Peyer's patch (tissue), 4 donors: ENCODE results near the gene ABCA2. TPM values are rescaled to one million over a fixed set of nuclear protein-coding genes. Genes with fewer than 3 reads are reported as not detected.

Experiments used
- DNase-seq, 3 donors: peaks; one replicate each; pipeline ENCODE4 v3.0.0-alpha.2; 2017 to 2019
- H3K27ac ChIP-seq, 4 donors: fragments of 200-600 bp; sonication (generic); one replicate each; pipeline ENCODE4 v1.5.1; 2016 to 2019
- H3K27me3 ChIP-seq, 2 donors: fragments of 200-600 bp; sonication (generic); one replicate each; pipeline ENCODE4 v1.5.1; 2019
- H3K36me3 ChIP-seq, 3 donors: fragments of 200-600 bp; sonication (generic); one replicate each; pipeline ENCODE4 v1.5.1; 2016 to 2019
- H3K4me1 ChIP-seq, 4 donors: fragments of 200-600 bp; sonication (generic); one replicate each; pipeline ENCODE4 v1.5.1; 2016 to 2019
- H3K4me3 ChIP-seq, 4 donors: fragments of 200-600 bp; sonication (generic); 1 replicate in 3 of 4; 2 replicates in 1 of 4; pipeline ENCODE4 v1.5.1; 2016 to 2019; ENCODE audit warnings: mild to moderate bottlenecking in 1 of 4
- H3K9me3 ChIP-seq, 4 donors: fragments of 200-600 bp; sonication (generic); one replicate each; pipeline ENCODE4 v1.5.1; 2016 to 2019; ENCODE audit warnings: mild to moderate bottlenecking in 1 of 4
- CTCF ChIP-seq, 6 experiments: fragments of 450-650 bp in 4 of 6; fragments of 200-600 bp in 2 of 6; sonication (generic) in 1 of 6; IDR thresholded peaks; one replicate each; pipeline ENCODE4 v1.5.1; 2017 to 2019; ENCODE audit warnings: antibody characterized with exemption in 6 of 6, mild to moderate bottlenecking in 3 of 6, moderate library complexity in 1 of 6
- POLR2A ChIP-seq, 2 donors: fragments of 450-650 bp; IDR thresholded peaks; one replicate each; pipeline ENCODE4 v1.5.1; 2017; ENCODE audit warnings: antibody characterized with exemption in 2 of 2, mild to moderate bottlenecking in 2 of 2, moderate library complexity in 2 of 2
- total RNA-seq, 4 donors: library from RNA; depleted of rRNA; stranded (reverse); fragments of >200 nt; gene quantifications; one replicate each; pipeline ENCODE4 v1.1.0, GENCODE V29; 2016

Gene ABCA2
- total RNA-seq, 4 donors from 2014 or later, result 46.4 to 69.0 (median 49.0) TPM

GRCh38 chr9:136992819-136993369 lies 35.1 kb downstream of the ABCA2 start:
- Histone ChIP-seq H3K4me3 (peak overlapping the region; percentile 67 to 88 (median 80)), H3K36me3 (peaks cover 0 to 7% (median 0%) of the 10 kb centered on the region in 3 donors), H3K4me1 (peaks cover 3 to 50% (median 28%) of the 10 kb centered on the region in 4 donors), H3K9me3 (no peaks in the 10 kb centered on the region), H3K27me3 (no peaks in the 10 kb centered on the region), H3K27ac (peak overlapping the region; percentile 82 to 99 (median 91))
- TF ChIP-seq CTCF (IDR thresholded peaks at IDR 0.05) (no peak), POLR2A (IDR thresholded peaks at IDR 0.05) (no peak)
- DNase-seq, result no peak

- TF ChIP-seq POLR2A (IDR thresholded peaks at IDR 0.05) (peak; percentile 13 to 24), CTCF (IDR thresholded peaks at IDR 0.05) (peak in 1 of 6 experiments; percentile 8)
- peaks cover 0 to 7% (median 0%) of the 10 kb centered on the region in 3 donors for H3K36me3 ChIP-seq
- peak within 1 kb of the TSS; percentile 67 to 88 (median 80) for H3K4me3 ChIP-seq
- peak within 1 kb of the TSS; percentile 82 to 99 (median 91) for H3K27ac ChIP-seq
- H3K4me1 ChIP-seq, result peaks cover 3 to 45% (median 22%) of the 10 kb centered on the region in 4 donors
- H3K9me3 ChIP-seq, result no peaks in the 10 kb centered on the region
- DNase-seq, result peak; percentile 91 to 97 (median 96)
- no peaks in the 10 kb centered on the region for H3K27me3 ChIP-seq
Measured at GRCh38 chr9:136991993-136992818, 35.8 kb downstream of the ABCA2 start, which contains the start of gene PAXX. TSS of gene PAXX (plus strand) at chr9:136992422. CDS start at chr9:136992444, 22 bp downstream.

- DNase-seq, result no peak
- Histone ChIP-seq H3K4me1 (peaks cover 0 to 30% (median 7%) of the 10 kb centered on the region in 4 donors), H3K27ac (no peak overlapping the region), H3K36me3 (peaks cover 0 to 7% (median 0%) of the 10 kb centered on the region in 3 donors), H3K4me3 (no peak overlapping the region), H3K27me3 (peaks cover 0 to 7% of the 10 kb centered on the region in 2 donors), H3K9me3 (no peaks in the 10 kb centered on the region)
- TF ChIP-seq CTCF (IDR thresholded peaks at IDR 0.05), result no peak
- no peak for TF ChIP-seq POLR2A (IDR thresholded peaks at IDR 0.05)
Measured at GRCh38 chr9:136990242-136990911, 37.7 kb downstream of the ABCA2 start.

- DNase-seq, result no peak
- Histone ChIP-seq H3K4me3 (no peak overlapping the region), H3K27ac (no peak overlapping the region), H3K4me1 (peaks cover 0 to 23% (median 7%) of the 10 kb centered on the region in 4 donors), H3K36me3 (peaks cover 0 to 2% (median 0%) of the 10 kb centered on the region in 3 donors), H3K9me3 (no peaks in the 10 kb centered on the region), H3K27me3 (peaks cover 0 to 18% of the 10 kb centered on the region in 2 donors)
- TF ChIP-seq CTCF (IDR thresholded peaks at IDR 0.05) (no peak), POLR2A (IDR thresholded peaks at IDR 0.05) (no peak)
Measured at GRCh38 chr9:136988872-136989271, 39.2 kb downstream of the ABCA2 start.

GRCh38 chr9:136985853-136986252 lies 42.2 kb downstream of the ABCA2 start:
- Histone ChIP-seq H3K4me3 (no peak overlapping the region), H3K9me3 (no peaks in the 10 kb centered on the region), H3K36me3 (no peaks in the 10 kb centered on the region), H3K4me1 (peaks cover 0 to 11% (median 0%) of the 10 kb centered on the region in 4 donors), H3K27ac (no peak overlapping the region), H3K27me3 (peaks cover 0 to 18% of the 10 kb centered on the region in 2 donors)
- TF ChIP-seq CTCF (IDR thresholded peaks at IDR 0.05), result no peak
- no peak for TF ChIP-seq POLR2A (IDR thresholded peaks at IDR 0.05)
- no peak for DNase-seq
